Measurements from ENCODE around the gene SYNDIG1. TPM values are rescaled to one million over a fixed set of nuclear protein-coding genes. Genes with fewer than 3 reads are reported as not detected.

Gene SYNDIG1
- total and polyA plus RNA-seq, 4 donors, result 0.20 to 5.0 (median 0.63) TPM

DNA sequence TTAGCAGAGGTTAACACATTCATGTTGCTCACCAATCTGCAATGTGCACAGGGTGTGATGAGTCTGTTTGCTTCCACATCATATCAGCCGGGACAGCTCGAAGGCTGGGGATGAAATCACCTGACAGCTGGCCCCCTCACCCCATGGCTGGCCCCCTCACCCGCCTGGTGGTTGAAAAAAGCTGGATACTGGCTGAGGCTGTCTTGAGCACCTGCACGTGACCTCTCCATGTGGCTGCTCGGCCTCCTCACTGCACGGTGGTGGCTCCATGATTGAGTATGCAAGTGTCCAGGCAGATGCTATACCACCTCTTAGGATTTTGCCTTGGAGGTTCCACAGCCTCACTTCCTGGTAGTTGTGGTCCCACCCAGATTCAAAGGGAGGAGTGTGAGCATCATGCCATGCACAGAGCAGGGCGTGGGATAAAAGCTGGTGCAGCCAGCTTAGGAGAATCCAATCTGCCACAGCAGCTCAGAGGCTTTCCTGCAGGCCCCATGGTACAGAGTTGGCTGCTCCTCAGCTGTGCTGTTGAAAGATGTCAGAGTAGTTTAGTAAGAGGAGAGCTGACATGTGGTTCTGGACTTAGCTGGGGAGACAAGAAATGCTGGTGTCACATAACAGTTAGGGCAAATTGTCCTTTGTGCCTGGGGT lies 29.6 kb upstream of the SYNDIG1 start:
- TF ChIP-seq, protein P1, sequence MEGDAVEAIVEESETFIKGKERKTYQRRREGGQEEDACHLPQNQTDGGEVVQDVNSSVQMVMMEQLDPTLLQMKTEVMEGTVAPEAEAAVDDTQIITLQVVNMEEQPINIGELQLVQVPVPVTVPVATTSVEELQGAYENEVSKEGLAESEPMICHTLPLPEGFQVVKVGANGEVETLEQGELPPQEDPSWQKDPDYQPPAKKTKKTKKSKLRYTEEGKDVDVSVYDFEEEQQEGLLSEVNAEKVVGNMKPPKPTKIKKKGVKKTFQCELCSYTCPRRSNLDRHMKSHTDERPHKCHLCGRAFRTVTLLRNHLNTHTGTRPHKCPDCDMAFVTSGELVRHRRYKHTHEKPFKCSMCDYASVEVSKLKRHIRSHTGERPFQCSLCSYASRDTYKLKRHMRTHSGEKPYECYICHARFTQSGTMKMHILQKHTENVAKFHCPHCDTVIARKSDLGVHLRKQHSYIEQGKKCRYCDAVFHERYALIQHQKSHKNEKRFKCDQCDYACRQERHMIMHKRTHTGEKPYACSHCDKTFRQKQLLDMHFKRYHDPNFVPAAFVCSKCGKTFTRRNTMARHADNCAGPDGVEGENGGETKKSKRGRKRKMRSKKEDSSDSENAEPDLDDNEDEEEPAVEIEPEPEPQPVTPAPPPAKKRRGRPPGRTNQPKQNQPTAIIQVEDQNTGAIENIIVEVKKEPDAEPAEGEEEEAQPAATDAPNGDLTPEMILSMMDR (IDR thresholded peaks at IDR 0.05; ENCODE audit: control extremely low read depth, extremely low read depth), result no peak
- no peak overlapping the region for H3K9ac ChIP-seq (ENCODE audit: insufficient read depth in 1 of 2, low read length in 2 of 2)
- H3K27me3 ChIP-seq (ENCODE audit: control insufficient read depth in 3 of 3, insufficient read depth in 3 of 3, low read length in 2 of 3), result no peaks in the 10 kb centered on the region
- DNase-seq (no peak), ATAC-seq (ENCODE audit: insufficient read depth, low FRiP score) (no peak)
- no peaks in the 10 kb centered on the region for H3K36me3 ChIP-seq (ENCODE audit: control insufficient read depth in 4 of 4, insufficient read depth in 4 of 4, low read length in 4 of 4)
- H3K4me1 ChIP-seq (ENCODE audit: control insufficient read depth in 5 of 5, insufficient read depth in 5 of 5, low read length in 5 of 5), result peaks cover 0 to 5% (median 1%) of the 10 kb centered on the region in 5 donors
- 79 to 80% methylated on average over 7 of the region's 7 CpGs for WGBS, 2 donors
- no peak overlapping the region for H3K27ac ChIP-seq (ENCODE audit: low read depth in 1 of 2, low read length in 1 of 2)
- H3K9me3 ChIP-seq (ENCODE audit: control insufficient read depth in 4 of 4, insufficient read depth in 3 of 4, low read length in 3 of 4), result peaks cover 0 to 8% (median 0%) of the 10 kb centered on the region in 4 donors
- no peak overlapping the region for H3K4me3 ChIP-seq

DNA sequence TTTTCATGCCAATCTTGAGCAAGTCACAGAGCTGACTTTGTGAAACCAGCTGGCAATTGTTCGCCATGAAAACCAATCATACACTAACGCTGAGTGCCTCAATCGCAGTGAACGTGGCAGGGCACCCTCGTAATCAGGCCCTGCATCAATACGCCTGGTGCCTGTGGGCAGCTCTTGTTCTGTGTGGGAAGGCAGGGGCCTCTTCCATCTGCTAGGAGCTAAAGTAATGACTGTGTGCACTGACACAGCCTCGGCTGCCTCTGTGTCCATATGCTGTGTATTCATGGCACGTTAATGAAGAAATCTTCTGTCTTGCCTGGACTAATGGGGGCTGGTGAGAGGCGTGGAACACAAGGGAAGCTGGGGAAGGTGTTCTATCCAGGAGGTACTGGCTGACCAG lies 27.8 kb upstream of the SYNDIG1 start:
- Histone ChIP-seq H3K4me3 (no peak overlapping the region), H3K27ac (ENCODE audit: low read depth in 1 of 2, low read length in 1 of 2) (no peak overlapping the region), H3K9ac (ENCODE audit: insufficient read depth in 1 of 2, low read length in 2 of 2) (no peak overlapping the region), H3K27me3 (ENCODE audit: control insufficient read depth in 3 of 3, insufficient read depth in 3 of 3, low read length in 2 of 3) (no peaks in the 10 kb centered on the region), H3K4me1 (ENCODE audit: control insufficient read depth in 5 of 5, insufficient read depth in 5 of 5, low read length in 5 of 5) (peaks cover 0 to 7% (median 3%) of the 10 kb centered on the region in 5 donors), H3K9me3 (ENCODE audit: control insufficient read depth in 4 of 4, insufficient read depth in 3 of 4, low read length in 3 of 4) (peaks cover 0 to 5% (median 0%) of the 10 kb centered on the region in 4 donors), H3K36me3 (ENCODE audit: control insufficient read depth in 4 of 4, insufficient read depth in 4 of 4, low read length in 4 of 4) (no peaks in the 10 kb centered on the region)
- ATAC-seq (ENCODE audit: insufficient read depth, low FRiP score) (no peak), DNase-seq (no peak)
- TF ChIP-seq, protein P1 (IDR thresholded peaks at IDR 0.05; ENCODE audit: control extremely low read depth, extremely low read depth), result no peak
- 90% methylated on average over 9 of the region's 9 CpGs for WGBS, 2 donors

DNA sequence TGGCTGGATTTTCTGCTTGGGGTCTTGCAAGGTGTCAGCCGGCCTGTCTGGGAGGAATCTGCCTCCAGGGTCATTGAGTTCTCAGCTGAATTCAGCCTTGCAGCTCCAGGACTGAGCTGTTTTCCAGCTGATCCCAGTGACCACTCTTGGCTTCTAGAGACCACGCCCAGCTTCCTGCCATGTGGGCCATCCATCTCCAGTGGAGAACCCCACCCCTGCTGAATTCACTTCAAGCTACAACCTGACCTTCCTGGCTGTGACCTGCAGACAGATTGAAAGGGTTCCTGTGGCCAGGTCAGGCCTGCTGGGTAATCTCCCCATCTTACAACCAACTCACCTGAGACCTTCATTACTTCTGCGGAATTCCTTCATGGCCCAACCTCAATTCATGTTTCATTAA lies 26.5 kb upstream of the SYNDIG1 start:
- 89% methylated on average over 3 of the region's 3 CpGs for WGBS, 2 donors
- no peak overlapping the region for H3K9ac ChIP-seq (ENCODE audit: insufficient read depth in 1 of 2, low read length in 2 of 2)
- no peak overlapping the region for H3K4me3 ChIP-seq
- DNase-seq (no peak), ATAC-seq (ENCODE audit: insufficient read depth, low FRiP score) (no peak)
- H3K36me3 ChIP-seq (ENCODE audit: control insufficient read depth in 4 of 4, insufficient read depth in 4 of 4, low read length in 4 of 4), result no peaks in the 10 kb centered on the region
- H3K4me1 ChIP-seq (ENCODE audit: control insufficient read depth in 5 of 5, insufficient read depth in 5 of 5, low read length in 5 of 5), result peaks cover 0 to 7% (median 0%) of the 10 kb centered on the region in 5 donors
- no peaks in the 10 kb centered on the region for H3K27me3 ChIP-seq (ENCODE audit: control insufficient read depth in 3 of 3, insufficient read depth in 3 of 3, low read length in 2 of 3)
- H3K27ac ChIP-seq (ENCODE audit: low read depth in 1 of 2, low read length in 1 of 2), result no peak overlapping the region
- TF ChIP-seq, protein P1 (IDR thresholded peaks at IDR 0.05; ENCODE audit: control extremely low read depth, extremely low read depth), result no peak
- peaks cover 0 to 6% (median 0%) of the 10 kb centered on the region in 4 donors for H3K9me3 ChIP-seq (ENCODE audit: control insufficient read depth in 4 of 4, insufficient read depth in 3 of 4, low read length in 3 of 4)

Data from lung (tissue), 12 donors.